HepG2 (cell line): ENCODE data around the gene ENGASE.

Experiments
- AHR ChIP-seq: IDR thresholded peaks from 2 replicates; pipeline ENCODE4 v1.6.1; 2018; ENCODE audit warnings: missing genetic modification reagents, missing compliant biosample characterization
- AKNA ChIP-seq: sonication (generic); formaldehyde crosslinking; IDR thresholded peaks from 2 replicates; pipeline ENCODE4 v1.4.0; 2020; ENCODE audit warnings: missing genetic modification reagents, borderline replicate concordance
- CTCF ChIP-seq: sonication (generic); formaldehyde crosslinking; IDR thresholded peaks from 2 replicates; pipeline ENCODE4 v1.5.0; 2020; ENCODE audit warnings: mild to moderate bottlenecking, missing genetic modification reagents, moderate library complexity

GRCh38 chr17:79084291-79085153 lies 9.9 kb downstream of the ENGASE start:
- no peak for TF ChIP-seq CTCF (CRISPR knock-in tag)
- TF ChIP-seq AKNA, result no peak
- no peak for TF ChIP-seq AHR (CRISPR knock-in tag)
